K562 (cell line): ENCODE results near the gene MTG1. TPM values are rescaled to one million over a fixed set of nuclear protein-coding genes. Genes with fewer than 3 reads are reported as not detected.
A peak's percentile ranks its signal among the peaks of the same experiment; 100 is the strongest.

Experiments used
- KDM4B ChIP-seq, 2 experiments: fragments of 450-650 bp in 1 of 2; sonication (generic) in 1 of 2; IDR thresholded peaks; 2 replicates each; pipeline ENCODE4 v1.6.1; 2016 to 2017; ENCODE audit warnings: borderline replicate concordance in 2 of 2, antibody characterized with exemption in 1 of 2, low read depth in 1 of 2, mild to moderate bottlenecking in 1 of 2
- KLF6 ChIP-seq: fragments of 250-450 bp; sonication (Bioruptor Pico); IDR thresholded peaks from 2 replicates; pipeline ENCODE4 v1.4.0; 2020; ENCODE audit warnings: mild to moderate bottlenecking, moderate library complexity, borderline replicate concordance
- PURB ChIP-seq: sonication (generic); formaldehyde crosslinking; IDR thresholded peaks from 2 replicates; pipeline ENCODE4 v1.9.0; 2021; ENCODE audit warnings: low read depth, mild to moderate bottlenecking, missing genetic modification reagents
- STAG1 ChIP-seq: sonication (generic); formaldehyde crosslinking; IDR thresholded peaks from 2 replicates; pipeline ENCODE4 v1.5.0; 2020; ENCODE audit warnings: missing genetic modification reagents, borderline replicate concordance
- ZNF354B ChIP-seq: fragments of 250-450 bp; sonication (Bioruptor Pico); IDR thresholded peaks from 2 replicates; pipeline ENCODE4 v1.4.0; 2020
- ZNF764 ChIP-seq: fragments of 250-450 bp; sonication (Bioruptor Pico); IDR thresholded peaks from 2 replicates; pipeline ENCODE4 v1.4.0; 2020; ENCODE audit warnings: low read depth, mild to moderate bottlenecking, moderate library complexity
- polyA plus RNA-seq, 8 experiments: library from polyadenylated mRNA; depleted of rRNA in 4 of 8; stranded (reverse) in 5 of 8; unstranded in 3 of 8; fragments of >200 nt; fragmentation: Nextera tagmentation in 2 of 8; fragmentation: Illumina TruSeq in 1 of 8; extraction: Ambion mirVana in 2 of 8; extraction: Trizol in 1 of 8; gene quantifications; 2 replicates each; pipeline versions ENCODE4 v1.2.1 to v1.2.3, GENCODE V29; 2011 to 2014; ENCODE audit warnings: inconsistent platforms in 1 of 8, missing spikeins in 1 of 8
- total RNA-seq, 7 experiments: library from RNA; depleted of rRNA in 6 of 7; stranded (reverse); fragments of >200 nt in 6 of 7; fragmentation: Illumina TruSeq in 2 of 7; extraction: Trizol in 2 of 7; gene quantifications; 2 replicates each; pipeline versions ENCODE4 v1.2.1 to v1.2.3, GENCODE V29; 2011 to 2021; ENCODE audit warnings: low replicate concordance in 1 of 7
- TF ChIP-seq, protein P1 (sequence below), 2 experiments: fragments of 450-650 bp in 1 of 2; sonication (generic) in 1 of 2; formaldehyde crosslinking in 1 of 2; IDR thresholded peaks; 2 replicates each; pipeline versions ENCODE4 v1.7.1 to v1.9.0; 2016 to 2022; ENCODE audit warnings: inconsistent platforms in 1 of 2, mild to moderate bottlenecking in 1 of 2, missing genetic modification reagents in 1 of 2
- TF ChIP-seq, protein P2 (sequence below): sonication (generic); formaldehyde crosslinking; IDR thresholded peaks from 2 replicates; pipeline ENCODE4 v1.8.0; 2022; ENCODE audit warnings: missing genetic modification reagents, mild to moderate bottlenecking, borderline replicate concordance
- TF ChIP-seq, protein P3 (sequence below), 3 experiments: fragments of 200-800 bp in 1 of 3; sonication (Bioruptor generic) in 1 of 3; sonication (generic) in 1 of 3; formaldehyde crosslinking in 1 of 3; IDR thresholded peaks; 2 replicates each; pipeline versions ENCODE4 v1.6.1 to v1.8.0; 2016 to 2022; ENCODE audit warnings: mild to moderate bottlenecking in 2 of 3, missing compliant biosample characterization in 2 of 3, missing genetic modification characterization in 2 of 3, missing genetic modification reagents in 1 of 3
- TF ChIP-seq, protein P4 (sequence below), 2 experiments: fragments of 450-650 bp; conservative IDR thresholded peaks; 2 replicates each; pipeline ENCODE4 v1.6.1; 2017; ENCODE audit warnings: mild to moderate bottlenecking in 2 of 2, moderate library complexity in 2 of 2

The MTG1 gene
- total and polyA plus RNA-seq, 9 of the 15 experiments (the other 6 are each of a cell fraction or from before 2014, with no cell fraction given): 2.8 to 28.2 (median 15.4) TPM

DNA sequence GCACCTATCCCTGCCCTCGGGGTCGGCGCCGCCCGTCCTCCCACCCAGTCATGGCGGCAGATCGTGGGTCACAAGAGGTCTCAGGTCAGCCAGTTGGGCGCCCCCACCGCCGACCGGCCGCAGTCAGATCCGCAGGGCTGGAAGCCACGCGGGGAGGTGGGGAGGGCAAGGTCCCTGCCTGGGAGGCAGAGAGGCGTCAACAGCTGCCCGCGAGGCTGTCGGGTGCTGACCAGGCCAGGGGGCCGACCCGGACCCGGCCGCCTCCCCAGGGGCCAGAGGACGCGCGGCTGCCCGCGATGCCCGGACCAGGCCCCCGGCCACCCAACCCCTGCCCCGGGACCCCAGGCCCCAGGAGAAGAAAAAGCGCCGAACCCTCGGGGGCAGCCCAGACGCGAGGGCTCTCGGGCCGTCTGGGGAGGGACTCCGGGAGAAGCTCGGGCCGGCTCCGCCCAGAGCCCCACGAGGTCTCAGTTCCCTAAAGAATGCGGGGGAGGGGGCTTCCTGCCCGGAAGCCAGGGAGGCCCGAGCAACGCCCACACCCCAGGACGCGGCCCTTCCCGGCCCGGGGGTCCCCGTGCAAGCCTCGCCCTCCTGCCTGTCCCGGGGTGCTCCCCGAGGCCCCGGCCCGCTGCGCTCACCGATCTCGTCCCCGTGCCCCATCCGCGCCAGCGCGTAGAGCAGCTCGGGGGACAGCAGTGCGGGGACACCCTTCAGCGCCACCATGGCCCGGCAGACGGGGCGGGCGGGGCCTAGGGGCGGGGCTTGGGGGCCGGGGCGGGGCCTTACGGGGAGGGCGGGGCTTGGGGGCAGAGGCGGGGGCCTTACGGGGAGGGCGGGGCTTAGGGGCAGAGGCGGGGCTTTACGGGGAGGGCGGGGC lies 36.4 kb upstream of the MTG1 start, which contains the start of gene FUOM (continued):
- TF ChIP-seq, protein P1, sequence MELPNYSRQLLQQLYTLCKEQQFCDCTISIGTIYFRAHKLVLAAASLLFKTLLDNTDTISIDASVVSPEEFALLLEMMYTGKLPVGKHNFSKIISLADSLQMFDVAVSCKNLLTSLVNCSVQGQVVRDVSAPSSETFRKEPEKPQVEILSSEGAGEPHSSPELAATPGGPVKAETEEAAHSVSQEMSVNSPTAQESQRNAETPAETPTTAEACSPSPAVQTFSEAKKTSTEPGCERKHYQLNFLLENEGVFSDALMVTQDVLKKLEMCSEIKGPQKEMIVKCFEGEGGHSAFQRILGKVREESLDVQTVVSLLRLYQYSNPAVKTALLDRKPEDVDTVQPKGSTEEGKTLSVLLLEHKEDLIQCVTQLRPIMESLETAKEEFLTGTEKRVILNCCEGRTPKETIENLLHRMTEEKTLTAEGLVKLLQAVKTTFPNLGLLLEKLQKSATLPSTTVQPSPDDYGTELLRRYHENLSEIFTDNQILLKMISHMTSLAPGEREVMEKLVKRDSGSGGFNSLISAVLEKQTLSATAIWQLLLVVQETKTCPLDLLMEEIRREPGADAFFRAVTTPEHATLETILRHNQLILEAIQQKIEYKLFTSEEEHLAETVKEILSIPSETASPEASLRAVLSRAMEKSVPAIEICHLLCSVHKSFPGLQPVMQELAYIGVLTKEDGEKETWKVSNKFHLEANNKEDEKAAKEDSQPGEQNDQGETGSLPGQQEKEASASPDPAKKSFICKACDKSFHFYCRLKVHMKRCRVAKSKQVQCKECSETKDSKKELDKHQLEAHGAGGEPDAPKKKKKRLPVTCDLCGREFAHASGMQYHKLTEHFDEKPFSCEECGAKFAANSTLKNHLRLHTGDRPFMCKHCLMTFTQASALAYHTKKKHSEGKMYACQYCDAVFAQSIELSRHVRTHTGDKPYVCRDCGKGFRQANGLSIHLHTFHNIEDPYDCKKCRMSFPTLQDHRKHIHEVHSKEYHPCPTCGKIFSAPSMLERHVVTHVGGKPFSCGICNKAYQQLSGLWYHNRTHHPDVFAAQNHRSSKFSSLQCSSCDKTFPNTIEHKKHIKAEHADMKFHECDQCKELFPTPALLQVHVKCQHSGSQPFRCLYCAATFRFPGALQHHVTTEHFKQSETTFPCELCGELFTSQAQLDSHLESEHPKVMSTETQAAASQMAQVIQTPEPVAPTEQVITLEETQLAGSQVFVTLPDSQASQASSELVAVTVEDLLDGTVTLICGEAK (IDR thresholded peaks at IDR 0.05): peak; percentile 69
- TF ChIP-seq, protein P1 (CRISPR knock-in tag; IDR thresholded peaks at IDR 0.05): no peak
- TF ChIP-seq, protein P2, sequence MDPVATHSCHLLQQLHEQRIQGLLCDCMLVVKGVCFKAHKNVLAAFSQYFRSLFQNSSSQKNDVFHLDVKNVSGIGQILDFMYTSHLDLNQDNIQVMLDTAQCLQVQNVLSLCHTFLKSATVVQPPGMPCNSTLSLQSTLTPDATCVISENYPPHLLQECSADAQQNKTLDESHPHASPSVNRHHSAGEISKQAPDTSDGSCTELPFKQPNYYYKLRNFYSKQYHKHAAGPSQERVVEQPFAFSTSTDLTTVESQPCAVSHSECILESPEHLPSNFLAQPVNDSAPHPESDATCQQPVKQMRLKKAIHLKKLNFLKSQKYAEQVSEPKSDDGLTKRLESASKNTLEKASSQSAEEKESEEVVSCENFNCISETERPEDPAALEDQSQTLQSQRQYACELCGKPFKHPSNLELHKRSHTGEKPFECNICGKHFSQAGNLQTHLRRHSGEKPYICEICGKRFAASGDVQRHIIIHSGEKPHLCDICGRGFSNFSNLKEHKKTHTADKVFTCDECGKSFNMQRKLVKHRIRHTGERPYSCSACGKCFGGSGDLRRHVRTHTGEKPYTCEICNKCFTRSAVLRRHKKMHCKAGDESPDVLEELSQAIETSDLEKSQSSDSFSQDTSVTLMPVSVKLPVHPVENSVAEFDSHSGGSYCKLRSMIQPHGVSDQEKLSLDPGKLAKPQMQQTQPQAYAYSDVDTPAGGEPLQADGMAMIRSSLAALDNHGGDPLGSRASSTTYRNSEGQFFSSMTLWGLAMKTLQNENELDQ: no peak
- TF ChIP-seq ZNF354B (CRISPR knock-in tag) (no peak), KDM4B (IDR thresholded peaks at IDR 0.05; ENCODE audit: borderline replicate concordance in 2 of 2, low read depth in 1 of 2) (no peak), STAG1 (CRISPR knock-in tag) (no peak), KLF6 (CRISPR knock-in tag) (no peak), PURB (CRISPR knock-in tag) (no peak), ZNF764 (CRISPR knock-in tag) (no peak)
- TF ChIP-seq, protein P3, sequence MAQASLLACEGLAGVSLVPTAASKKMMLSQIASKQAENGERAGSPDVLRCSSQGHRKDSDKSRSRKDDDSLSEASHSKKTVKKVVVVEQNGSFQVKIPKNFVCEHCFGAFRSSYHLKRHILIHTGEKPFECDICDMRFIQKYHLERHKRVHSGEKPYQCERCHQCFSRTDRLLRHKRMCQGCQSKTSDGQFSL (CRISPR knock-in tag; IDR thresholded peaks at IDR 0.05): no peak
- TF ChIP-seq, protein P3 (tag; IDR thresholded peaks at IDR 0.05): no peak
- TF ChIP-seq, protein P4, sequence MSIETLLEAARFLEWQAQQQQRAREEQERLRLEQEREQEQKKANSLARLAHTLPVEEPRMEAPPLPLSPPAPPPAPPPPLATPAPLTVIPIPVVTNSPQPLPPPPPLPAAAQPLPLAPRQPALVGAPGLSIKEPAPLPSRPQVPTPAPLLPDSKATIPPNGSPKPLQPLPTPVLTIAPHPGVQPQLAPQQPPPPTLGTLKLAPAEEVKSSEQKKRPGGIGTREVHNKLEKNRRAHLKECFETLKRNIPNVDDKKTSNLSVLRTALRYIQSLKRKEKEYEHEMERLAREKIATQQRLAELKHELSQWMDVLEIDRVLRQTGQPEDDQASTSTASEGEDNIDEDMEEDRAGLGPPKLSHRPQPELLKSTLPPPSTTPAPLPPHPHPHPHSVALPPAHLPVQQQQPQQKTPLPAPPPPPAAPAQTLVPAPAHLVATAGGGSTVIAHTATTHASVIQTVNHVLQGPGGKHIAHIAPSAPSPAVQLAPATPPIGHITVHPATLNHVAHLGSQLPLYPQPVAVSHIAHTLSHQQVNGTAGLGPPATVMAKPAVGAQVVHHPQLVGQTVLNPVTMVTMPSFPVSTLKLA (conservative IDR thresholded peaks at IDR 0.05): peak; percentile 39 to 77; a peak in 2 of 4 replicates
